ENCODE data around the gene SLC8A3. TPM values are rescaled to one million over a fixed set of nuclear protein-coding genes. Genes with fewer than 3 reads are reported as not detected.

The SLC8A3 gene
- total RNA-seq, 4 donors from 2014 or later: 0.19 to 1.1 (median 0.66) TPM

DNA sequence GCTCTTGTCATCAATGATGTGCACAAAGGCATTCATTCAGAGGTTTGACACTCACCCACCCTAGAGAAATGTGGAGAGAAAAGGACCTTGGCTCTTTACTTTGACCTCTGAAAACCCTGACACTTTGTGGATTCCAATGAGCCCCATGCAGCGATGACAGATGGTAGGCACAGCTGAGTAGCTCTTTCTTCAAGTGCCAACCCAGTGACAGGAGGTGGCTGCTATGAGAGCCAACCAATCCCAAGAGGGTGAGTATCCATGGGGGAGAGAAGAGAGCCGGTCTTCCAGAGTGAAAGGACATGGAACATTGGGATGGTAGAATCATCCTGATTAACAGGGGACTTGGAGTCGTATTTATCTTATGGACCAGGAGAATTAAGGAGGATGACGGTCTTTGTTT, 17.8 kb downstream of the SLC8A3 start:
- TF ChIP-seq, protein P1, sequence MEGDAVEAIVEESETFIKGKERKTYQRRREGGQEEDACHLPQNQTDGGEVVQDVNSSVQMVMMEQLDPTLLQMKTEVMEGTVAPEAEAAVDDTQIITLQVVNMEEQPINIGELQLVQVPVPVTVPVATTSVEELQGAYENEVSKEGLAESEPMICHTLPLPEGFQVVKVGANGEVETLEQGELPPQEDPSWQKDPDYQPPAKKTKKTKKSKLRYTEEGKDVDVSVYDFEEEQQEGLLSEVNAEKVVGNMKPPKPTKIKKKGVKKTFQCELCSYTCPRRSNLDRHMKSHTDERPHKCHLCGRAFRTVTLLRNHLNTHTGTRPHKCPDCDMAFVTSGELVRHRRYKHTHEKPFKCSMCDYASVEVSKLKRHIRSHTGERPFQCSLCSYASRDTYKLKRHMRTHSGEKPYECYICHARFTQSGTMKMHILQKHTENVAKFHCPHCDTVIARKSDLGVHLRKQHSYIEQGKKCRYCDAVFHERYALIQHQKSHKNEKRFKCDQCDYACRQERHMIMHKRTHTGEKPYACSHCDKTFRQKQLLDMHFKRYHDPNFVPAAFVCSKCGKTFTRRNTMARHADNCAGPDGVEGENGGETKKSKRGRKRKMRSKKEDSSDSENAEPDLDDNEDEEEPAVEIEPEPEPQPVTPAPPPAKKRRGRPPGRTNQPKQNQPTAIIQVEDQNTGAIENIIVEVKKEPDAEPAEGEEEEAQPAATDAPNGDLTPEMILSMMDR (IDR thresholded peaks at IDR 0.05; ENCODE audit: low read depth): no peak

DNA sequence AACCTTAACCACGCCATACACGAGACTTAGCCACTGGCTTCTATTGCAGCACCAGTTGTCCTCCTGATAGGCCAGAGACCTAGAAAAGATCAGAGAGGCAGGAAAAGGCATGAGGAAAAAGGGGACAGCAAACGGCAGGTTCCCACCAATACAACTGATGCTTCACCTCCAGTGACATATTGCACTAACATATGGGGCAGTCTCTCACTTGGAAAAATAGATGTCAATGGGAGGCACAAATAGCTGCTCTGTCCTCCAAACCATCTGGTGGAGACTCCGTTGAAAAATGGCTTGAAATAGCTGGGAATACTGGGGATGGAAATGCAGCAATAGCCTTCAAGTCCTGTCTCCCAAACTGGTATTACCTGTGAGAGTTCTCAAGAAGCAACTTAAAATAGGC, 20.3 kb downstream of the SLC8A3 start:
- TF ChIP-seq, protein P1 (IDR thresholded peaks at IDR 0.05; ENCODE audit: low read depth): no peak

DNA sequence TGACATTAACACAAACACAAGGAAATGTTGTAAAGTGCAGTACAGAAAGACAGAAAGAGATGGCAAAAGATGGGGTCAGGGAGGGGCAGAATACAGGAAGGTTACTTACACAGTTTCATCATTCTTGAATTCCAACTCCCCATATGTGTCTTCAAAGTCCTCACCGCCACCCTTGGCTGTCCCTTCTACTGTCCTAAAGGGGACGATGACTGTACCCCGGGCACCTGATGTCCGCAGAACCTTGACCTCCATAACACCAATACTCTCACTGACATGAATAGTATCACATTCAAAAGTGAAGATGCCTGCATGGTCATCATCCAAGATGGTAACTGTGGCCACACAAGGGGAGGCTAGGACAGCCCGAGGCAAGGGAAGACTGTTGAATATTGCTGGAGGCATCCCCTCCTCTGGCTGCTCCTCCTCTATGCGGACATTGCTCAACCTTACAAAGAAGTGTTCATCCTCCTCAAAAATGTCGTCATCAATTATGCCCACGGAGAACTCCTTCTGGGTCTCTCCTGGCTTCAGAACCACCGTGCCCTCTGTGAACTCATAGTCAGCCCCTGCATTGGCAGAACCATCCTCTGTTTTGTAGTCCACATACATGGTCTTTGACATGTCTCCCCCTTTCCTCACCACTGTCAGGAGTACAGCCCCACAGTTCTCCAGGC, 22.1 kb downstream of the SLC8A3 start:
- TF ChIP-seq, protein P1 (IDR thresholded peaks at IDR 0.05; ENCODE audit: low read depth): no peak

DNA sequence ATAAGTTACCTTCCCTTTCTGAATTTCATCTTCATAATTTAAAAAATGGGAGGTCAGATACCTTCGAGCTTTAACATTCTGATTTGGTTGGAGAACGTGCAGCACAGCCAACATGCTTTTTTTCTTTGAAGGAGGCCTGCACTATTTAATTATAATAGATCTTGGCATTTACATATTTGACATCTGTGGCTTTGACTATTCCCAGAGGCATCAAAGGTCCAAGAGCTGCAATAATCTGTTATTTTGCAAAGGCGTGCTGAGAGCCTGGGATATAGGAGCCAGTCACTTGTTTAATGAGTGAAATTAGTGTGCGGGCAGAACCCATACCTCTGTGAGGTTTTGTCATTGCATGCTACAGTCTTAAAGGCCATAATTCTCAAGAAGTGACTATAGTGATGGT, 26.4 kb downstream of the SLC8A3 start:
- TF ChIP-seq, protein P1 (IDR thresholded peaks at IDR 0.05; ENCODE audit: low read depth): no peak

DNA sequence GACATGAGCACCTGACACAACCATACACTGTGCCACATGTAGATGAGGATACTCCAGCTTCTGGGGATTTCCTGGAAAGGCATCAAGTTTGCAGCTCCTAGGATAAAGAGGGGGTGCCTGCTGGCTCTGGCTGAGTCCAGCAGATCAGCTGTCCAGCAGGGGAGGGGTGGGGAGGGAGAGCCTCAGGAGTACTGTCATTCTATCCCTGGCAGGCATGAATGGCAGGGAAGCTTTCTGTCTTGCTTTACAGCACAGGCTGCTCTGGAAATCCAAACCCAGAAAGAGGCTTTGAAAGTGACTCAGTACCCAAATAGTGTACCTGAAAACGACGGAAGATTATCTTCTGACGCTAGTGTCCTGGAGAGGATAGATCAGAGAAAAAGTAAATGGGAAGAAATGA, 32.2 kb downstream of the SLC8A3 start:
- TF ChIP-seq, protein P1 (IDR thresholded peaks at IDR 0.05; ENCODE audit: low read depth): no peak

DNA sequence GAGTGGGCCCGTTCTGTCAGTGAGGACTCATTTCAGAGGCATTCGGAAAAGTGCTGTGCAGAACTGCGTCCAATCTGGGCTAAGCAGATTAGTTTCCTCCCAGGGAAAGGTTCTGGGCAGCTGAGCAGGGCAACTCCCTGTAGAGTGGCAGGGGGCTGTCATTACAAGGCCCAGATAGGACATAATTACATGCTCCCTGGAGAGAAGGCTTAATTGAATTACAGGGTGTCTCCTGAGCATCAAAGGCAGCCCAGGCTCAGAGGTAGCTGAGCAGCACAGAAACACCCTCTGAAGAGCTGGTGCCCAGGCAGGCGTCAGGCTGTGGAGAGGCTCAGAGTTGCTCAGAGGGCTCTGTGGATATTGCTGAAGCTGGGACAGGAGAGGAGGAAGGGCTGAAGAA, 36.0 kb downstream of the SLC8A3 start:
- TF ChIP-seq, protein P1 (IDR thresholded peaks at IDR 0.05; ENCODE audit: low read depth): no peak

DNA sequence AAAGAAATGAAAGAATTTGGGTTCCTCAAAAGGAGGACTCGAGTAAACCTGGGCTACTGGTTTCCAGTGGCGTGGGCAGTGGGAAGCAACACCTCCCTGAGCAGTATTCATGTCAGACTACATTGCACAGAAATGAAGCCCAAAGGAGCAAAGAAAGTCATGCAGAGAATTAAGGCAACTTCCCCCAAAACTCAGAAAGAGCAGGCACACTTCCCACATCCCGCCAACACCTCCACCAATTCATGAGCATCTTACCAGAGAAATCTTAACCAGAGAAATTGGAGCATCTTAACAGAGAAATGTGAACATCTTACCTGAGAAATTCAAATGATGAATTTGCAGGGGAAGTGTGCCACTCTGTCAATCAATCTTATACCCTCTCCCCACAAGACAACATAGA, 36.7 kb downstream of the SLC8A3 start:
- TF ChIP-seq, protein P1 (IDR thresholded peaks at IDR 0.05; ENCODE audit: low read depth): no peak

All from subcutaneous adipose tissue (tissue), 4 donors.